Suprapubic skin (tissue), 4 donors: ENCODE measurements around the gene SKI. TPM values are rescaled to one million over a fixed set of nuclear protein-coding genes. Genes with fewer than 3 reads are reported as not detected.

ENCODE experiments used
- DNase-seq, 2 donors: peaks; one replicate each; pipeline ENCODE4 v3.0.0-alpha.2; 2019; ENCODE audit warnings: low spot score in 2 of 2
- H3K27ac ChIP-seq: fragments of 200-600 bp; sonication (generic); one replicate; pipeline ENCODE4 v1.5.1; 2019
- H3K27me3 ChIP-seq: fragments of 200-600 bp; sonication (generic); one replicate; pipeline ENCODE4 v1.5.1; 2019
- H3K36me3 ChIP-seq: fragments of 200-600 bp; sonication (generic); one replicate; pipeline ENCODE4 v1.5.1; 2019
- H3K4me1 ChIP-seq: fragments of 200-600 bp; sonication (generic); one replicate; pipeline ENCODE4 v1.5.1; 2019
- H3K4me3 ChIP-seq: fragments of 200-600 bp; sonication (generic); one replicate; pipeline ENCODE4 v1.5.1; 2019; ENCODE audit warnings: mild to moderate bottlenecking
- H3K9me3 ChIP-seq: fragments of 200-600 bp; sonication (generic); one replicate; pipeline ENCODE4 v1.5.1; 2019
- EP300 ChIP-seq: sonication (generic); formaldehyde crosslinking; IDR thresholded peaks from one replicate; pipeline ENCODE4 v1.6.1; 2017; ENCODE audit warnings: antibody characterized with exemption
- POLR2A ChIP-seq, 2 donors: fragments of 450-650 bp; IDR thresholded peaks; one replicate each; pipeline ENCODE4 v1.6.1; 2017; ENCODE audit warnings: antibody characterized with exemption in 2 of 2, mild to moderate bottlenecking in 2 of 2, moderate library complexity in 2 of 2
- POLR2AphosphoS5 ChIP-seq, 3 donors: sonication (generic); formaldehyde crosslinking; IDR thresholded peaks; one replicate each; pipeline ENCODE4 v1.6.1; 2017; ENCODE audit warnings: antibody characterized with exemption in 3 of 3
- WGBS: methylation state at CpG from one replicate; pipeline ENCODE4 v1.1.5; 2018; 5-methylcytosine and 5-hydroxymethylcytosine counted together
- total RNA-seq, 4 donors: library from RNA; depleted of rRNA; stranded (reverse); fragments of >200 nt; gene quantifications; one replicate each; pipeline ENCODE4 v1.1.0, GENCODE V29; 2016
- TF ChIP-seq, protein P1 (sequence below), 2 donors: fragments of 200-600 bp in 1 of 2; fragments of 450-650 bp in 1 of 2; sonication (generic) in 1 of 2; IDR thresholded peaks; one replicate each; pipeline ENCODE4 v1.5.1; 2016 to 2019; ENCODE audit warnings: antibody characterized with exemption in 2 of 2, mild to moderate bottlenecking in 1 of 2, moderate library complexity in 1 of 2

Gene SKI
- total RNA-seq, 4 donors from 2014 or later, result 51.8 to 91.2 (median 68.1) TPM

DNA sequence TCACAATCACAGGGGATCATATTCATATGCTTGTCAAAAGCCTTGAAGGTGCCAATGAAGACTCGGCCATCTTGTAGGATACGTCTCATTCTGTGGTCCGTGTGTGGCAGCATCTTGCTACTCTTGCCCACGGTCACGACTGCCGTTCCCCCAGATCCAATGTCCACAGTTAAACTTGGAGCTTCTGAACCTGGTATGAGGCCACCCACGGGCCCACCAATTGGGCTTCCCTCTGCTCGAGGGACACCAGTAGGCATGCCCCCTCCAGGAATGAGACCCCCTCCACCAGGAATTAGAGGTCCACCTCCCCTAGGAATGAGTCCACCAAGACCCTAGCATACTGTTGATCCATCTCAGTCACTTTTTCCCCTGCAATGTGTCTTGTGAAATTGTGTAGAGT, 123.6 kb downstream of the SKI start:
- TF ChIP-seq POLR2A (IDR thresholded peaks at IDR 0.05) (no peak), EP300 (no peak), POLR2AphosphoS5 (IDR thresholded peaks at IDR 0.05) (no peak)
- TF ChIP-seq, protein P1, sequence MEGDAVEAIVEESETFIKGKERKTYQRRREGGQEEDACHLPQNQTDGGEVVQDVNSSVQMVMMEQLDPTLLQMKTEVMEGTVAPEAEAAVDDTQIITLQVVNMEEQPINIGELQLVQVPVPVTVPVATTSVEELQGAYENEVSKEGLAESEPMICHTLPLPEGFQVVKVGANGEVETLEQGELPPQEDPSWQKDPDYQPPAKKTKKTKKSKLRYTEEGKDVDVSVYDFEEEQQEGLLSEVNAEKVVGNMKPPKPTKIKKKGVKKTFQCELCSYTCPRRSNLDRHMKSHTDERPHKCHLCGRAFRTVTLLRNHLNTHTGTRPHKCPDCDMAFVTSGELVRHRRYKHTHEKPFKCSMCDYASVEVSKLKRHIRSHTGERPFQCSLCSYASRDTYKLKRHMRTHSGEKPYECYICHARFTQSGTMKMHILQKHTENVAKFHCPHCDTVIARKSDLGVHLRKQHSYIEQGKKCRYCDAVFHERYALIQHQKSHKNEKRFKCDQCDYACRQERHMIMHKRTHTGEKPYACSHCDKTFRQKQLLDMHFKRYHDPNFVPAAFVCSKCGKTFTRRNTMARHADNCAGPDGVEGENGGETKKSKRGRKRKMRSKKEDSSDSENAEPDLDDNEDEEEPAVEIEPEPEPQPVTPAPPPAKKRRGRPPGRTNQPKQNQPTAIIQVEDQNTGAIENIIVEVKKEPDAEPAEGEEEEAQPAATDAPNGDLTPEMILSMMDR (IDR thresholded peaks at IDR 0.05), result no peak
- no peaks in the 10 kb centered on the region for H3K9me3 ChIP-seq
- H3K4me1 ChIP-seq, result peaks cover 13% of the 10 kb centered on the region
- H3K27ac ChIP-seq, result no peak overlapping the region
- WGBS, result 95% methylated on average over 8 of the region's 8 CpGs
- no peak overlapping the region for H3K4me3 ChIP-seq
- no peaks in the 10 kb centered on the region for H3K36me3 ChIP-seq
- peak in 1 of 2 donors; percentile 33 for DNase-seq
- no peaks in the 10 kb centered on the region for H3K27me3 ChIP-seq

DNA sequence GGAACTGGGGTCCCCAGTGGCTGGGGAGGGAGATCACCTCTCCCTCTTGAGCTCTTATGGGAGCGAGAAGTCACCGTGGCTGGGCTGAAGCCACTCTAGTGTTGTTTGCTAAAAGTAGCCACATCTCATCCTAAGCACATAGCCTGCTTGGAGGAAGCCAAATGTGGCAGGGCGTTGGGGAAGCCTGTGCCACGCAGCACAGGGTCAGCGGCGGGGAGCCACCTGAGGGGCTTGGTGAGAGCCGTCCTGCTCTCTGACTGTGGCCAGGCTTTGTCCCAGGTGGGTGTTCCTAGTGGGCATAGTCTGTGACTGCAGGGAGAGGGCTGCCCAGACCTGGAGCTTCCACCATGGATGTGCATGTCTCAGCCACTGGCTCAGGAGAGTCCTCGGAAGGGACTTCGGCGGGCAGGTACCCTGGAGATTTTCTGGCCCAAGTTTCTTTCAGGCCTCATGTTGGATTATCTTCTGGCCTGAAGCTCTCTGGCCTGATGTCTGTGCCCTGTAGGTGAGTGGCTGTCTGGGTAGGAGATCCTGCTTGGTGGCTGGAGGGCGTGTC, 124.3 kb downstream of the SKI start:
- H3K27ac ChIP-seq, result no peak overlapping the region
- no peak for TF ChIP-seq POLR2AphosphoS5 (IDR thresholded peaks at IDR 0.05)
- no peak for TF ChIP-seq EP300
- no peak for TF ChIP-seq POLR2A (IDR thresholded peaks at IDR 0.05)
- TF ChIP-seq, protein P1 (IDR thresholded peaks at IDR 0.05), result no peak

DNA sequence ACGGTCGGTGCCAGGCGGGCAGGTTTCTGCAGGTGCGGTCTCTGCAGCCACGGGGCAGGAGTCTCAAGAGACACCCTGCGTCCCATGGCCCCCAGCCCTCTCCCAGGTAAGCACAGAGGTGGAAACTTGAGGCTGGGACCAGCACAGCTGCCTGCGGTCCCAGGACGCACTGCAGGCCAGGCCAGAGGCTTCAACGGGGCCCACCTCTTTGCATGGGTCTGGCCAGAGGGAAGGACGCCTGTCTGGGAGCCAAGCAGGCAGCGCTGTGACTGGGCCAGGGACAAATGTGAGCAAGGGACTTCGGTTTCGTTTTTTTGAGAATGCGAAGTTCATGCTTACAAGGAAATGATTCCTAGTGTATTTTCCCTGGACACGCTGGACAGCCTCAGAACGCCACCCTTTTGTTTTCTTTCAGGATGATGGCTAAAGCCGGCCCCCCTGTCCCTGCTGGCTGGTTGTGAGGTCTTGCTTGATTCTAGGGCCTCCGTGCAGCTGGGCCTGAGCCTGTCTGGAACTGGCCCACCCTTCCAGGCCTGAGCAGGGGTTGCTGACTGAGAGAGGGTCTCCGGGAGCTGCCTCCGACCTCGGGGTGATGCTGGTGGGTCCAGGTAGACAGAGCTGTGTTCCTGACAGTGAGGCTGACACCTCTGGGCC, 124.9 kb downstream of the SKI start:
- TF ChIP-seq, protein P1 (IDR thresholded peaks at IDR 0.05), result no peak
- TF ChIP-seq POLR2A (IDR thresholded peaks at IDR 0.05), result no peak
- TF ChIP-seq POLR2AphosphoS5 (IDR thresholded peaks at IDR 0.05), result no peak
- TF ChIP-seq EP300, result no peak
- Histone ChIP-seq H3K4me3 (no peak overlapping the region), H3K27ac (no peak overlapping the region), H3K36me3 (no peaks in the 10 kb centered on the region), H3K4me1 (peaks cover 13% of the 10 kb centered on the region), H3K9me3 (no peaks in the 10 kb centered on the region), H3K27me3 (no peaks in the 10 kb centered on the region)
- no peak for DNase-seq
- WGBS, result 57% methylated on average over 9 of the region's 21 CpGs

More for the DNA sequence above, 124.3 kb downstream of the SKI start:
- no peak overlapping the region for H3K4me3 ChIP-seq
- H3K27me3 ChIP-seq, result no peaks in the 10 kb centered on the region
- DNase-seq, result no peak
- no peaks in the 10 kb centered on the region for H3K9me3 ChIP-seq
- no peaks in the 10 kb centered on the region for H3K36me3 ChIP-seq
- peaks cover 13% of the 10 kb centered on the region for H3K4me1 ChIP-seq
- WGBS, result 54% methylated on average over 3 of the region's 11 CpGs

DNA sequence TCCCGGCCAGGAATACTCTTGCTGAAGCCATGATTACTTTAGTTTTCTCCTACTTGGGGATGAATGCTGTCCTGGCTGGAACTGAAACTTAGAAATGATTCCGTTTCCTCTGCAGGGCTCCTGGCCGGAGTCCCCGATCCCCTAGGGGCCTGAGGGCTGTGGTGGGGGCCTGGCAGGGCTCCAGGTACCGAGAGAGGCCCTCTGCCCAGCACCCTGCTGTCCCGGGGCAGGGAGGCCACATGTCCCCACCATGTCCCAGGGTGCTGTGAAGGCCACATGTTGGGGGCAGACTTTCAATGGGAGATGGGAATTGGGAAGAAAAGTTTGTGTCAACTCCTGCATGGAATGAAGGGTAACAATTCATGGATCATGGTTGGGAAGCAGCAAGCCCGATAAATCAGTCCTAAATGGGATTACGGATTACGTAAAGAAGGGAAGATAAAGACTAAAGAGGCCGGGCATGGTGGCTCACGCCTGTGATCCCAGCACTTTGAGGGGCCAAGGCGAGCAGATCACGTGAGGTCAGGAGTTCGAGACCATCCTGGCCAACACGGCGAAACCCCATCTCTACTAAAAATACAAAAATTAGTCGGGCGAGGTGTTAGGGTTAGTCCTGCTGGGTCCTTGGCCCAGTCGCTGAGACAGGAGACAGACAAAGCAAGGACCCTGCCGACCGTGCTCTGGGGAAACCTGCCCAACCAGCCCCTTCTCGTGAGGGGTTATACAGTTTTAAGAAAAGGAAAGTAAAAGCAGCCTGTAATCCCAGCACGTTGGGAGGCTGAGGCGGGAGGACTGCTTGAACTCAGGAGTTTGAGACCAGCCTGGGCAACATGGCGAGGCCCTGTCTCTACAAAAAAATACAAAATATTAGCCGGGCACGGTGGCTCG, 125.7 kb downstream of the SKI start:
- H3K27me3 ChIP-seq, result no peaks in the 10 kb centered on the region
- no peak for DNase-seq
- H3K36me3 ChIP-seq, result no peaks in the 10 kb centered on the region
- H3K27ac ChIP-seq, result no peak overlapping the region
- TF ChIP-seq, protein P1 (IDR thresholded peaks at IDR 0.05), result no peak
- TF ChIP-seq EP300 (no peak), POLR2AphosphoS5 (IDR thresholded peaks at IDR 0.05) (no peak), POLR2A (IDR thresholded peaks at IDR 0.05) (no peak)
- WGBS, result 80% methylated on average over 28 of the region's 28 CpGs
- peaks cover 13% of the 10 kb centered on the region for H3K4me1 ChIP-seq
- no peak overlapping the region for H3K4me3 ChIP-seq
- no peaks in the 10 kb centered on the region for H3K9me3 ChIP-seq
